ENCODE measurements around the gene GRP. TPM values are rescaled to one million over a fixed set of nuclear protein-coding genes. Genes with fewer than 3 reads are reported as not detected.

Gene GRP
- total RNA-seq, 1 experiment from 2014 or later: not detected

GRCh38 chr18:59272891-59273758 is 53.2 kb downstream of the GRP start, which contains the start of gene RAX:
TSS of gene RAX (minus strand) at chr18:59273454. CDS start at chr18:59273206, 248 bp downstream.
- RAD21 ChIA-PET (ENCODE audit: low non-redundant PET in 1 of 2, low total read pairs in 2 of 2, uncharacterized antibody in 2 of 2, unreplicated experiment in 2 of 2): no interaction called here
- POLR2A ChIA-PET: no interaction called here
- intact Hi-C loops (cut with micrococcal nuclease): no loop called here
- CTCF ChIA-PET: no interaction called here
- no peaks in the 10 kb centered on the region for H3K36me3 ChIP-seq (ENCODE audit: control insufficient read depth in 1 of 2, insufficient read depth in 2 of 2, low read length in 2 of 2)
- H3K79me2 ChIP-seq (ENCODE audit: insufficient read depth, low read length): no peaks in the 10 kb centered on the region
- no peak within 1 kb of the TSS for H2AFZ ChIP-seq (ENCODE audit: low read depth, low read length, poor library complexity, severe bottlenecking)
- ATAC-seq: no peak
- BruUV-seq (replicated peaks): no TSS peak
- H3K9me2 ChIP-seq (ENCODE audit: insufficient read depth): no peaks in the 10 kb centered on the region
- peaks cover 0 to 7% of the 10 kb centered on the region in 2 experiments; a peak in 2 of 4 replicates for H3K4me1 ChIP-seq (ENCODE audit: control insufficient read depth in 1 of 2, insufficient read depth in 2 of 2, low read length in 2 of 2)
- no peak within 1 kb of the TSS for H3K4me3 ChIP-seq (replicated peaks in 1 of 2; ENCODE audit: low read depth in 1 of 2, low read length in 2 of 2)
- no peaks in the 10 kb centered on the region for H3K9me3 ChIP-seq (ENCODE audit: control insufficient read depth in 1 of 2, insufficient read depth in 1 of 2, low read depth in 1 of 2, low read length in 2 of 2)
- H4K20me1 ChIP-seq (ENCODE audit: insufficient read depth): no peaks in the 10 kb centered on the region
- DNase-seq (ENCODE audit: low read depth, low spot score): no peak
- TF ChIP-seq CTCF (IDR thresholded peaks at IDR 0.05 in 2 of 3, conservative IDR thresholded peaks at IDR 0.05 in 1 of 3; ENCODE audit: borderline replicate concordance in 1 of 3, insufficient read depth in 1 of 3, low read depth in 2 of 3, low read length in 2 of 3): 0 out of 6 replicates have a peak, but pooled peaks of 1 of the 3 experiments have one; percentile 15
- no peak for TF ChIP-seq FOSL1 (IDR thresholded peaks at IDR 0.05; ENCODE audit: low read depth)
- no peak within 1 kb of the TSS for H3K27ac ChIP-seq (ENCODE audit: low read depth, low read length)
- no peak within 1 kb of the TSS for H3K4me2 ChIP-seq (ENCODE audit: low read length)
- H3K9ac ChIP-seq (ENCODE audit: low read length): no peak within 1 kb of the TSS
- peaks cover 17% of the 10 kb centered on the region for H3K27me3 ChIP-seq (ENCODE audit: insufficient read depth, low read length)

DNA sequence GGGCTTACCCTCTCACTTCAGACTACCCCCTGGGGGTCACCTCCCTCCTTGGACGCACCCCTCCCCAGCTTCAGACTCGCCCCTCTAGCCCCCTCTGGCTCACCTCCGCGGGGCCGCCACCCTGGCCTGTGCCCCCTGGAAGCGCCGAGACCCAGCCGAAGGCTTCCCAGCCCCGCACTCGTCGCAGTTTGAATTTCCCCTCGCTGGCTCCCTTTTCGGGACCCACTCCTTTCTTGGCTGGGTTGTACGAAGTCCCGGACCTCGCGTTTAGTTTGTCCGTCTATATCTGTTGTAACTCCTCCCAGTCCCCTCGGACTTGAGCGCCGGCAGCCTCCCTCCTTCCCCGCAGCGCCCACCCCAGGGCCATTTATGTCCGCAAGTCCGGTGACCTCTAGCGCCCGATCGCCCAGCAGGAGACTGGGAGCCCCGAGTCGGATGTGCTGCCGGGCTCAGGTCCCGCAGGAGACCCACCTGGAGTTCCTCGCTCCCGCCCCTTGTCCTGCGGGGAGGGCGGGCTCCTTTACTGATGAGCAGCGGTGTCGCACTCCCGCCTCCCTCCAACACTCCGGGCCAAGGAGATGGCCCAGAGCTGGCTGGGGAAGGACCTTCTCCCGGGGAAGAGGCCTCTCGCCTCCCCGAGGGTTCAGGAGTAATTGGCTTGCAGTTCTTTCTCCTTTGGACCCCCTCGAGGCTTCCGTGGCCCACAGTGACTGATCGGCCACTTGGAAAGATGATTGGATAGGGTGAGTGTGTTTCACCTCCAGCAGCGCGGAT is 54.0 kb downstream of the GRP start:
- DNase-seq (ENCODE audit: low read depth, low spot score) (no peak), ATAC-seq (no peak)
- BruUV-seq (replicated peaks): no TSS peak
- H3K4me1 ChIP-seq (ENCODE audit: control insufficient read depth in 1 of 2, insufficient read depth in 2 of 2, low read length in 2 of 2): peaks cover 0 to 7% of the 10 kb centered on the region in 2 experiments; a peak in 2 of 4 replicates
- H3K9me2 ChIP-seq (ENCODE audit: insufficient read depth): no peaks in the 10 kb centered on the region
- H3K27me3 ChIP-seq (ENCODE audit: insufficient read depth, low read length): peaks cover 25% of the 10 kb centered on the region
- ChIA-PET RAD21 (ENCODE audit: low non-redundant PET in 1 of 2, low total read pairs in 2 of 2, uncharacterized antibody in 2 of 2, unreplicated experiment in 2 of 2) (no interaction called here), CTCF (no interaction called here), POLR2A (no interaction called here)
- H3K4me3 ChIP-seq (replicated peaks in 1 of 2; ENCODE audit: low read depth in 1 of 2, low read length in 2 of 2): no peak overlapping the region
- no peak overlapping the region for H3K9ac ChIP-seq (ENCODE audit: low read length)
- intact Hi-C loops (cut with micrococcal nuclease): no loop called here
- no peaks in the 10 kb centered on the region for H3K36me3 ChIP-seq (ENCODE audit: control insufficient read depth in 1 of 2, insufficient read depth in 2 of 2, low read length in 2 of 2)
- no peaks in the 10 kb centered on the region for H3K9me3 ChIP-seq (ENCODE audit: control insufficient read depth in 1 of 2, insufficient read depth in 1 of 2, low read depth in 1 of 2, low read length in 2 of 2)
- no peak overlapping the region for H3K27ac ChIP-seq (ENCODE audit: low read depth, low read length)
- no peaks in the 10 kb centered on the region for H4K20me1 ChIP-seq (ENCODE audit: insufficient read depth)
- H2AFZ ChIP-seq (ENCODE audit: low read depth, low read length, poor library complexity, severe bottlenecking): no peak overlapping the region
- no peaks in the 10 kb centered on the region for H3K79me2 ChIP-seq (ENCODE audit: insufficient read depth, low read length)
- H3K4me2 ChIP-seq (ENCODE audit: low read length): no peak overlapping the region
- TF ChIP-seq, protein P1, sequence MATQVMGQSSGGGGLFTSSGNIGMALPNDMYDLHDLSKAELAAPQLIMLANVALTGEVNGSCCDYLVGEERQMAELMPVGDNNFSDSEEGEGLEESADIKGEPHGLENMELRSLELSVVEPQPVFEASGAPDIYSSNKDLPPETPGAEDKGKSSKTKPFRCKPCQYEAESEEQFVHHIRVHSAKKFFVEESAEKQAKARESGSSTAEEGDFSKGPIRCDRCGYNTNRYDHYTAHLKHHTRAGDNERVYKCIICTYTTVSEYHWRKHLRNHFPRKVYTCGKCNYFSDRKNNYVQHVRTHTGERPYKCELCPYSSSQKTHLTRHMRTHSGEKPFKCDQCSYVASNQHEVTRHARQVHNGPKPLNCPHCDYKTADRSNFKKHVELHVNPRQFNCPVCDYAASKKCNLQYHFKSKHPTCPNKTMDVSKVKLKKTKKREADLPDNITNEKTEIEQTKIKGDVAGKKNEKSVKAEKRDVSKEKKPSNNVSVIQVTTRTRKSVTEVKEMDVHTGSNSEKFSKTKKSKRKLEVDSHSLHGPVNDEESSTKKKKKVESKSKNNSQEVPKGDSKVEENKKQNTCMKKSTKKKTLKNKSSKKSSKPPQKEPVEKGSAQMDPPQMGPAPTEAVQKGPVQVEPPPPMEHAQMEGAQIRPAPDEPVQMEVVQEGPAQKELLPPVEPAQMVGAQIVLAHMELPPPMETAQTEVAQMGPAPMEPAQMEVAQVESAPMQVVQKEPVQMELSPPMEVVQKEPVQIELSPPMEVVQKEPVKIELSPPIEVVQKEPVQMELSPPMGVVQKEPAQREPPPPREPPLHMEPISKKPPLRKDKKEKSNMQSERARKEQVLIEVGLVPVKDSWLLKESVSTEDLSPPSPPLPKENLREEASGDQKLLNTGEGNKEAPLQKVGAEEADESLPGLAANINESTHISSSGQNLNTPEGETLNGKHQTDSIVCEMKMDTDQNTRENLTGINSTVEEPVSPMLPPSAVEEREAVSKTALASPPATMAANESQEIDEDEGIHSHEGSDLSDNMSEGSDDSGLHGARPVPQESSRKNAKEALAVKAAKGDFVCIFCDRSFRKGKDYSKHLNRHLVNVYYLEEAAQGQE (IDR thresholded peaks at IDR 0.05; ENCODE audit: low read depth): no peak
- no peak for TF ChIP-seq EGR1 (IDR thresholded peaks at IDR 0.05; ENCODE audit: low read depth)
- TF ChIP-seq SRF (IDR thresholded peaks at IDR 0.05; ENCODE audit: low read depth): no peak
- TF ChIP-seq EZH2phosphoT487 (IDR thresholded peaks at IDR 0.05; ENCODE audit: borderline replicate concordance): no peak
- TF ChIP-seq POLR2AphosphoS5 (IDR thresholded peaks at IDR 0.05; ENCODE audit: low read depth, low read length): no peak
- no peak for TF ChIP-seq EZH2 (IDR thresholded peaks at IDR 0.05)
- TF ChIP-seq RAD21 (IDR thresholded peaks at IDR 0.05; ENCODE audit: low read depth): no peak
- no peak for TF ChIP-seq SIN3A (IDR thresholded peaks at IDR 0.05; ENCODE audit: low read depth)
- no peak for TF ChIP-seq CEBPB (IDR thresholded peaks at IDR 0.05; ENCODE audit: low read depth)
- TF ChIP-seq ELF1 (IDR thresholded peaks at IDR 0.05; ENCODE audit: borderline replicate concordance, low read depth): no peak
- no peak for TF ChIP-seq YY1 (IDR thresholded peaks at IDR 0.05; ENCODE audit: extremely low read depth, insufficient replicate concordance, low read depth, low read length)
